NT2/D1 (cell line): ENCODE results near the gene EDEM3.

Experiments used
- SUZ12 ChIP-seq: IDR thresholded peaks from 2 replicates; pipeline ENCODE4 v1.6.1; 2011; ENCODE audit not compliant: insufficient read length, insufficient read depth; ENCODE audit errors: extremely low read depth
- YY1 ChIP-seq: IDR thresholded peaks from 2 replicates; pipeline ENCODE4 v1.6.1; 2011; ENCODE audit not compliant: insufficient read length, insufficient read depth
- ZNF274 ChIP-seq: IDR thresholded peaks from 2 replicates; pipeline ENCODE4 v1.6.1; 2011; ENCODE audit warnings: mild to moderate bottlenecking, low read depth, low read length

DNA sequence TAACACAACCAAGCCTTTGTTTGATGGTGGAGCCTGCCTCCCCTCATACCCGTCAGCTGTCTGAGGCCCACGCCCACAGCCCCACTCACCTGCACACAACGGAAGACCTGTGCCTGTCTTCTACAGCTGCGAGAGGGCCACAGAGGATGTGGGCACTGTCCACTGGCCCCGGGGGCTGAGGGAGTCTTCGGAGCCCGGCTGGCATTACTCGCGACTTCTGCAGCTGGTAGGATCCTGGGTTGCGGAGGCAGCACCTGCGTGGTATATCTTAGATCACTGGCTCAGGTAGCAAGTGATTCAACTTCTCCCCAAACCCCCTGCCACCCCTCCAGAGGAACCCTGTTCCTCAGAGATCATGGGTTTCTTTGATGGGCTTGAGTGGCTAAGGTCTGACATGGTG lies 109.9 kb downstream of the EDEM3 start:
- TF ChIP-seq ZNF274 (no peak), YY1 (no peak), SUZ12 (no peak)
